ENCODE data around the gene RASGRF2.

The RASGRF2 gene

GRCh38 chr5:81069990-81070389 lies 109.8 kb downstream of the RASGRF2 start:
- TF ChIP-seq, protein P1, sequence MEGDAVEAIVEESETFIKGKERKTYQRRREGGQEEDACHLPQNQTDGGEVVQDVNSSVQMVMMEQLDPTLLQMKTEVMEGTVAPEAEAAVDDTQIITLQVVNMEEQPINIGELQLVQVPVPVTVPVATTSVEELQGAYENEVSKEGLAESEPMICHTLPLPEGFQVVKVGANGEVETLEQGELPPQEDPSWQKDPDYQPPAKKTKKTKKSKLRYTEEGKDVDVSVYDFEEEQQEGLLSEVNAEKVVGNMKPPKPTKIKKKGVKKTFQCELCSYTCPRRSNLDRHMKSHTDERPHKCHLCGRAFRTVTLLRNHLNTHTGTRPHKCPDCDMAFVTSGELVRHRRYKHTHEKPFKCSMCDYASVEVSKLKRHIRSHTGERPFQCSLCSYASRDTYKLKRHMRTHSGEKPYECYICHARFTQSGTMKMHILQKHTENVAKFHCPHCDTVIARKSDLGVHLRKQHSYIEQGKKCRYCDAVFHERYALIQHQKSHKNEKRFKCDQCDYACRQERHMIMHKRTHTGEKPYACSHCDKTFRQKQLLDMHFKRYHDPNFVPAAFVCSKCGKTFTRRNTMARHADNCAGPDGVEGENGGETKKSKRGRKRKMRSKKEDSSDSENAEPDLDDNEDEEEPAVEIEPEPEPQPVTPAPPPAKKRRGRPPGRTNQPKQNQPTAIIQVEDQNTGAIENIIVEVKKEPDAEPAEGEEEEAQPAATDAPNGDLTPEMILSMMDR (IDR thresholded peaks at IDR 0.05; ENCODE audit: low read depth, low read length, poor library complexity, severe bottlenecking): no peak
- no peak for TF ChIP-seq EZH2phosphoT487 (IDR thresholded peaks at IDR 0.05; ENCODE audit: borderline replicate concordance, low read length)
- Histone ChIP-seq H3K4me2 (ENCODE audit: low read length) (no peak overlapping the region), H3F3A (ENCODE audit: control insufficient read depth, insufficient read depth) (no peaks in the 10 kb centered on the region), H3K27ac (ENCODE audit: low read depth, low read length) (no peak overlapping the region), H3K9me2 (replicated peaks; ENCODE audit: control insufficient read depth, low read length) (no peaks in the 10 kb centered on the region), H3K27me3 (ENCODE audit: control insufficient read depth, low read length) (peaks cover 2% of the 10 kb centered on the region; the same call in 1 of the 2 replicates), H4K20me1 (ENCODE audit: control insufficient read depth, insufficient read depth, low read depth, low read length) (no peaks in the 10 kb centered on the region), H3K4me3 (ENCODE audit: low read length) (no peak overlapping the region), H3K9me3 (ENCODE audit: control insufficient read depth, insufficient read depth, low read length) (no peaks in the 10 kb centered on the region), H3K4me1 (ENCODE audit: control insufficient read depth, low read length) (no peaks in the 10 kb centered on the region), H3K36me3 (ENCODE audit: control insufficient read depth, low read length) (no peaks in the 10 kb centered on the region), H3K79me2 (ENCODE audit: control insufficient read depth, low read length) (no peaks in the 10 kb centered on the region)

DNA sequence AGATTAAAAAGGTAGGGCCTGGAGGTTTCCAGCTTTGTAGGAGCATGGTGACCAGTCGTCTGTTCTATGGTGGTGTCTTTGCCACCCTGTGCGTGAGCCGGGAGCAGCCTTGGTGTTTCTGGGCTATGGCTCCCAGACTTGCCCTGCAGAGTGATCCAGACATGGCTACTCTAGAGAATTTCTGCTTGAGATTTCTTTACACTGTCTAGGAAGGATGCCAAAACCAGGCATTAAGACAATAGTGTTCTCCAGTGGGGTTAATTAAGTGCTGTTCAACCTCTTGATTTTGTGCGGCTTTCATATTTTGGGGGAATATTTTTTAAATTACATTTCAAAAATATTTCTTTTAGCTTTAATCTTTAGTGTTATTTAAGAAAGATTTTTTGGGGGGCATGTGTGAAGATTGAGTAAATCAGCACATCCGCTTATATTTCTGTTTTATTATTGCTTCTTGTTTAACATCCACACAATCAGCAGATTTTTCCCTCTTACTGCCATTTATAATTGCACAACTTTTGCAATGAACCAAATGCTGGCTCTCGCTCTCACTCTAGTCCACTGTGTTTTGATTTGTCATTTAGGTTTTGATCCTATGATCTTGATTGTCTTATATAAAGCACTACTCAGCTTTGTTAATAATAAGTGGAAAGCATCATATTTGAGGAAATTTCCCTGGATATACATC lies 110.5 kb downstream of the RASGRF2 start:
- no peaks in the 10 kb centered on the region for H3K4me1 ChIP-seq (ENCODE audit: control insufficient read depth, low read length)
- H3K4me3 ChIP-seq (ENCODE audit: low read length): no peak overlapping the region
- H3K9me2 ChIP-seq (replicated peaks; ENCODE audit: control insufficient read depth, low read length): no peaks in the 10 kb centered on the region
- no peaks in the 10 kb centered on the region for H3F3A ChIP-seq (ENCODE audit: control insufficient read depth, insufficient read depth)
- peaks cover 7% of the 10 kb centered on the region for H3K27me3 ChIP-seq (ENCODE audit: control insufficient read depth, low read length)
- no peaks in the 10 kb centered on the region for H3K36me3 ChIP-seq (ENCODE audit: control insufficient read depth, low read length)
- no peak overlapping the region for H3K27ac ChIP-seq (ENCODE audit: low read depth, low read length)
- H3K9me3 ChIP-seq (ENCODE audit: control insufficient read depth, insufficient read depth, low read length): no peaks in the 10 kb centered on the region
- TF ChIP-seq EZH2phosphoT487 (IDR thresholded peaks at IDR 0.05; ENCODE audit: borderline replicate concordance, low read length): no peak
- no peak overlapping the region for H3K4me2 ChIP-seq (ENCODE audit: low read length)
- H4K20me1 ChIP-seq (ENCODE audit: control insufficient read depth, insufficient read depth, low read depth, low read length): no peaks in the 10 kb centered on the region
- H3K79me2 ChIP-seq (ENCODE audit: control insufficient read depth, low read length): no peaks in the 10 kb centered on the region

- Histone ChIP-seq H4K20me1 (ENCODE audit: control insufficient read depth, insufficient read depth, low read depth, low read length) (no peaks in the 10 kb centered on the region), H3K79me2 (ENCODE audit: control insufficient read depth, low read length) (no peaks in the 10 kb centered on the region), H3K4me3 (ENCODE audit: low read length) (no peak overlapping the region), H3K4me1 (ENCODE audit: control insufficient read depth, low read length) (no peaks in the 10 kb centered on the region), H3K9me3 (ENCODE audit: control insufficient read depth, insufficient read depth, low read length) (no peaks in the 10 kb centered on the region), H3K9me2 (replicated peaks; ENCODE audit: control insufficient read depth, low read length) (no peaks in the 10 kb centered on the region), H3K36me3 (ENCODE audit: control insufficient read depth, low read length) (no peaks in the 10 kb centered on the region), H3K27ac (ENCODE audit: low read depth, low read length) (no peak overlapping the region), H3K4me2 (ENCODE audit: low read length) (no peak overlapping the region), H3F3A (ENCODE audit: control insufficient read depth, insufficient read depth) (no peaks in the 10 kb centered on the region), H3K27me3 (ENCODE audit: control insufficient read depth, low read length) (peaks cover 19% of the 10 kb centered on the region)
- TF ChIP-seq, protein P1 (IDR thresholded peaks at IDR 0.05; ENCODE audit: low read depth, low read length, poor library complexity, severe bottlenecking): no peak
- TF ChIP-seq EZH2phosphoT487 (IDR thresholded peaks at IDR 0.05; ENCODE audit: borderline replicate concordance, low read length): no peak
Measured at GRCh38 chr5:81075041-81075440, 114.9 kb downstream of the RASGRF2 start.

DNA sequence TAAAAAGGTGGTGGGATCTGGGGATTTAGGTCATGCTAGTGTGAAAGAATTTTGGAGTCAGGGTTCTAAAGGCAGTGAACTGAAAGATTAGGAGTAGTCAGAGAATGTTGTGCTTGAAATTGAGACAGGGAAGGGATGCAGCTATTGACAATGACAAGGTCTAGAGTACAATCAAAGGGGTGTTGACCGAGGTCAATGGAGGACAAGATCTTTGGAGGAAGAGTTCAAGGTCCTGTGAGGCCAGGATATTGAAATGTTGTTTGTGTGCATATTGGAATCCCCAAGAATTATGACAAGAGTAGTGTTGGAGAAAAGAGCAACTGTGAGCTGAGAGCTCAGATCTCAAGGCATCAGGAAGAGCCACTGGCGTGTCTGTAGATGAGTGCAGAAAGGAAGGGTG lies 116.9 kb downstream of the RASGRF2 start:
- H3K9me3 ChIP-seq (ENCODE audit: control insufficient read depth, insufficient read depth, low read length): no peaks in the 10 kb centered on the region
- no peak for TF ChIP-seq EZH2phosphoT487 (IDR thresholded peaks at IDR 0.05; ENCODE audit: borderline replicate concordance, low read length)
- TF ChIP-seq, protein P1 (IDR thresholded peaks at IDR 0.05; ENCODE audit: low read depth, low read length, poor library complexity, severe bottlenecking): no peak
- H3K9me2 ChIP-seq (replicated peaks; ENCODE audit: control insufficient read depth, low read length): no peaks in the 10 kb centered on the region

More for the DNA sequence above, 116.9 kb downstream of the RASGRF2 start:
- Histone ChIP-seq H3K4me2 (ENCODE audit: low read length) (no peak overlapping the region), H3K4me1 (ENCODE audit: control insufficient read depth, low read length) (no peaks in the 10 kb centered on the region), H3K36me3 (ENCODE audit: control insufficient read depth, low read length) (no peaks in the 10 kb centered on the region), H3K27me3 (ENCODE audit: control insufficient read depth, low read length) (peaks cover 19% of the 10 kb centered on the region), H3K4me3 (ENCODE audit: low read length) (no peak overlapping the region), H3F3A (ENCODE audit: control insufficient read depth, insufficient read depth) (no peaks in the 10 kb centered on the region), H3K79me2 (ENCODE audit: control insufficient read depth, low read length) (no peaks in the 10 kb centered on the region), H4K20me1 (ENCODE audit: control insufficient read depth, insufficient read depth, low read depth, low read length) (no peaks in the 10 kb centered on the region), H3K27ac (ENCODE audit: low read depth, low read length) (no peak overlapping the region)
